ENCODE measurements around the gene ACOX1. TPM values are rescaled to one million over a fixed set of nuclear protein-coding genes. Genes with fewer than 3 reads are reported as not detected.

Gene ACOX1
- total and polyA plus RNA-seq, 2 of the 13 experiments (the other 11 are each of a cell fraction or from before 2014, with no cell fraction given) = 86.4 to 120 TPM

GRCh38 chr17:75891605-75892555 lies 87.1 kb downstream of the ACOX1 start (continued):
- TF ChIP-seq ZNF501 (CRISPR knock-in tag; IDR thresholded peaks at IDR 0.05) (no peak), ZNF543 (CRISPR knock-in tag; IDR thresholded peaks at IDR 0.05) (0 out of 2 replicates have a peak, but pooled peaks have one; percentile 21), ZNF883 (CRISPR knock-in tag; IDR thresholded peaks at IDR 0.05; ENCODE audit: not compliant biosample characterization) (no peak), CBX2 (IDR thresholded peaks at IDR 0.05; ENCODE audit: low read depth, low read length) (no peak), CBX2 (CRISPR knock-in tag; IDR thresholded peaks at IDR 0.05; ENCODE audit: low read depth) (0 out of 2 replicates have a peak, but pooled peaks have one; percentile 54), SMAD9 (CRISPR knock-in tag; IDR thresholded peaks at IDR 0.05) (no peak), SNAI1 (CRISPR knock-in tag; IDR thresholded peaks at IDR 0.05; ENCODE audit: borderline replicate concordance) (0 out of 2 replicates have a peak, but pooled peaks have one; percentile 71), EEA1 (CRISPR knock-in tag; IDR thresholded peaks at IDR 0.05; ENCODE audit: borderline replicate concordance) (peak; percentile 82; the same call in 1 of the 2 replicates), NCOA1 (CRISPR knock-in tag; IDR thresholded peaks at IDR 0.05) (no peak; the same call in none of the 2 replicates), MIXL1 (CRISPR knock-in tag; IDR thresholded peaks at IDR 0.05) (no peak), ZFP91 (CRISPR knock-in tag; IDR thresholded peaks at IDR 0.05; ENCODE audit: borderline replicate concordance) (peak; percentile 48; the same call in 1 of the 2 replicates), ZNF383 (CRISPR knock-in tag; IDR thresholded peaks at IDR 0.05; ENCODE audit: borderline replicate concordance) (no peak), CTCF (CRISPR knock-in tag; IDR thresholded peaks at IDR 0.05) (peak; percentile 72), SETDB1 (CRISPR knock-in tag; IDR thresholded peaks at IDR 0.05; ENCODE audit: borderline replicate concordance) (no peak), TOE1 (CRISPR knock-in tag; IDR thresholded peaks at IDR 0.05) (0 out of 2 replicates have a peak, but pooled peaks have one; percentile 44), ZNF772 (CRISPR knock-in tag; IDR thresholded peaks at IDR 0.05) (peak; percentile 53; the same call in 1 of the 2 replicates), JARID2 (CRISPR knock-in tag; IDR thresholded peaks at IDR 0.05; ENCODE audit: insufficient replicate concordance) (no peak), GATA4 (IDR thresholded peaks at IDR 0.05; ENCODE audit: borderline replicate concordance, low read depth) (no peak), ATF2 (CRISPR knock-in tag; IDR thresholded peaks at IDR 0.05) (no peak; the same call in 1 of the 2 replicates), BORCS8-MEF2B (CRISPR knock-in tag; IDR thresholded peaks at IDR 0.05) (peak; percentile 6), ZNF615 (CRISPR knock-in tag; IDR thresholded peaks at IDR 0.05; ENCODE audit: borderline replicate concordance) (no peak), ERF (CRISPR knock-in tag; IDR thresholded peaks at IDR 0.05) (no peak), SMARCC2 (IDR thresholded peaks at IDR 0.05) (no peak), ZNF367 (CRISPR knock-in tag; IDR thresholded peaks at IDR 0.05; ENCODE audit: borderline replicate concordance) (0 out of 2 replicates have a peak, but pooled peaks have one; percentile 41)
